Left renal pelvis (tissue), 4 donors: Measurements from ENCODE around the gene FEZ2. TPM values are rescaled to one million over a fixed set of nuclear protein-coding genes. Genes with fewer than 3 reads are reported as not detected.

ENCODE experiments used
- polyA plus RNA-seq, 4 donors: library from polyadenylated mRNA; unstranded; fragments of 120-200 nt; gene quantifications; one replicate each; pipeline ENCODE4 v1.2.1, GENCODE V29; 2013; ENCODE audit not compliant: insufficient read length in 4 of 4

Gene FEZ2
- polyA plus RNA-seq, 4 donors, result 72.5 to 101 (median 80.5) TPM

Other genes with a start within 250 kb of the FEZ2 start
- 100 to 1,000 TPM in 1 of 4 donors, 10 to 100 TPM in 3; 45.8 to 111 (median 90.2) TPM for gene CRIM1, start 242.4 kb downstream of the FEZ2 start, polyA plus RNA-seq
- gene VIT, start 98.5 kb upstream of the FEZ2 start, polyA plus RNA-seq, result 1 to 10 TPM in 1 of 4 donors, under 1 TPM in 2, not detected in 1; 0.09 to 4.6 (median 0.20) TPM